ENCODE measurements around the gene ZNF730.
"Not testable (repeated sequence)": the region's sequence is repeated elsewhere in the genome, so short reads cannot be mapped to it uniquely, and the experiment has no call there.

Gene ZNF730

DNA sequence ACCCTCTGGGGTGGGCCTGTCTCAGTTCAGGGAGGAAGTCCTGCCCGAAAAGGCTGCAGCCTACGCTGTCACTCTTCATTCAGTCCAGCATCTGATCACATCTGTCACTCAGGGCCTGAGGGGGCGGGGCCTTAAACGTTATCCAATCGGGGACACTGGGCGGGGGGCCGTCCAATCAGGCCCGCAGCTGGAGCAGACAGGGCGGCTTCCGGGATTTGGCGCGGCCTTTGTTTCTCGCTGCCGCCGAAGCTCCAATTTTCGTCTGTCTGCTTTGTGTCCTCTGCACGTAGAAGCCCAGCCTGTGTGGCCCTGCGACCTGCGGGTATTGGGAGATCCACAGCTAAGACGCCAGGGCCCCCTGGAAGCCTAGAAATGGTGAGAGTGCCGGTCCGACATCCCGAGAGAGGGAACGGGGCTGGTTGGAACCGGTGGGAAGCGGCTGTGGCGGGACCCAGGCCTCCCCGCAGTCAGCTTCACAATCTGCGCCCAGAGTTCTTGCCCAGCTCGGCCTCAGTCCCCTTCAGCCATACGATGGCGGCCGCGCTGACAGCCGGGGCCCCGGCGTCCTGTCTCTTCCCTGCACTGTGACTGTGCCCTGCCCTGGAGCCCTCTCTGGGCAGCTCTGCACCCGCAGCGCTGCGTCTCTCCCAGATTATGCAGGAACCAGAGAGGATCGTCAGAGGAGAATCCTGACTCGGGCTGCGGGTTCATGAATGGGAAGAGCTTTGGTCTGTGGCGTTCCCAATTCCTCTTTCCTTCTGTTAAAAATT, at the start of gene ZNF730:
Gene ZNF730 (plus strand): TSS at position 224 of the 770 bp plus-strand sequence. CDS start 149 bp downstream, at position 373.
- FAIRE-seq = no peak

DNA sequence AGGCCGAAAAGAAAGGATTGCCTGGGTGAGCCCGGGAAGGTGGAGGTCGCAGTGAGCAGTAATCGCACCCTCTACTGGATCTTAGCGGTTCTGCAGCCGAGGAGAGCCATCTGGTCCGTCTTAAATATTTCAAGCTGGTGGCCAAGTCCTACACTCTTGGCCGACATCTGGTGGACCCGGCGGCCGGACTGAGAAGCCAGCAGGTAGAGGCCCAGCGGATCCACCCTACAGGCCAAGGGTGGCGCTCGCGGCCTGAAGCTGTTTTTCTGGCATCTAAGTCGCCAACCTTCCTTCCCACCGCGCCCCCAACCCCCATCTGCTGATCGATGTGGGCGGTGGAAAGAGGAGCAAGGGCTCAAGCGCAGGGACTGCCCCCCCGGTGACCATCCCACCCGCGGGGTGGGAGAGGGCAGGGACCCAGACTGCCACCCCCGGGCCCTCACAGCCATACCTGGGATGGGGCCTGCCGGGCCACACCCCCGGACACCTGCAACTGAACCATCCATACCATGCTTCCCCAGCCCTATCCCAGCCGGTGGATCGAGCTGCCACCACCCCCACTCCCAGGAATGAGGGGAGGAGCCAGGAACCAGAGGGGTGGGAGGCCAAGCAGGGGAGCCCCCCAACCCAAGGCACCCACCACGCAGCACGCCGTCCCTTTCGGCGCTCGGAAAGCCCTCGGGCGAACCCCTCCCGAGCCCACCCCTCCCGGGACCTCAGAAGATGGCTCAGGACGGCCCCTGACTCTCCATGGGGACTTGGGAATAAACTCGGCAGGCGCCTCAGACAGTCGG, 46.3 kb upstream of the ZNF730 start:
- FAIRE-seq = no peak

DNA sequence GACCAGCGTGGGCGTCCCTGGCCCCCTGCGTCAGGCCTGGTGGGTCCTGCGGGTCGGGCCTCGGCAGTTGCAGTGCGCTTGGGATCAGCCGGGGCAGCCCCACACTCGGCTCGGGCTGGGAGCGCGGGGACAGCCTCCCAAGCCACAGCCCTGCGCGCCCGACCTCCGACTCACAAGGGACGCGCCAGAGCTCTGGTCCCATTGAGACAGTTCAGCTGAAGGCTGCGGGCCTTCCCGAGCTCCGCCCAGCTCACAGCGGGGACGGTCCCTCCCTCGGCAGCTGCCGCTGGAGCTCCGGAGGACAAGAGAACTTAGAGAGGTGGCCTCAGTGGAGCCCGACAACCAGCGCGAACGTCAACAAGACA, 45.7 kb upstream of the ZNF730 start:
- FAIRE-seq = no peak

DNA sequence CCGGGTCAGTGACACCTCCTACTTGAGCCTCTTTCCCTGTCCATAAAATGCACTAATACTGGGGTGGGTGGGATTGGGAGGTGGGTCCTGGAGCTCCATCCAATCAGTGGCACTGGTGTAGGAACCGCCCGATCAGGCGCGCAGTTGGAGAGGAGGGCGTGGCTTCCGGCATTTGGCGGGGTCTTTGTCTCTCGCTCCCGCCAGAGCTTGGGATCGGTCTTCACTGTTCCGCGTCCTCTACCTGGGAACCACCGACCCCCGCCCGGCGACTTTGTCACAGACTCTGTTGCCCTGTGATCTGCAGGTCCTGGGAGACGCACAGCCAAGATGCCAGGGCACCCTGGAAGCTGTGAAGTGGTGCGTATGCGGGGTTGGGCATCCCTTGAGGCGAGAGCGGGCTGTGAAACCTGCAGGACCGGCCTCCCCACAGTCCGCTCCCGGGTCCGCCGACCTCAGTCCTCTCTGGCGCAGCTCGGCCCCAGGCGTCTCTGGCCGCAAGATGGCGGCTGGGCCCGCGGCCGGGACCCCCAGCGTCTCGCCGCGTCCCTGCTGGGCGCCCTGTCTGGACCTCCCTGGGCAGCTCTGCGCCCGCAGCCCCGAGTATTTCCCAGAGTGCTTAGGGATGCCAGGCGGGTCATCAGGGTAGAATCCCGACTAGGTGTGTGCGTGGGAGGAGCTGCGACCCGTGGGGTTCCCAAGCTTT, 41.6 kb upstream of the ZNF730 start:
- FAIRE-seq = no peak

DNA sequence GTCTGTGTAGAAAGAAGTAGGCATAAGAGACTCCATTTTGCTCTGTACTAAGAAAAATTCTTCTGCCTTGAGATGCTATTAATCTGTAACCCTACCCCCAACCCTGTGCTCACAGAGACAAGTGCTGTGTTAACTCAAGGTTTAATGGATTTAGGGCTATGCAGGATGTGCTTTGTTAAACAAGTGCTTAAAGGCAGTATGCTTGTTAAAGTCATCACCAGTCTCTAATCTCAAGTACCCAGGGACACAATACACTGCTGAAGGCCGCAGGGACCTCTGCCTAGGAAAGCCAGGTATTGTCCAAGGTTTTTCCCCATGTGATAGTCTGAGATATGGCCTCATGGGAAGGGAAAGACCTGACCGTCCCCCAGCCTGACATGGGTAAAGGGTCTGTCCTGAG, 39.0 kb upstream of the ZNF730 start:
- FAIRE-seq = not testable (repeated sequence)

DNA sequence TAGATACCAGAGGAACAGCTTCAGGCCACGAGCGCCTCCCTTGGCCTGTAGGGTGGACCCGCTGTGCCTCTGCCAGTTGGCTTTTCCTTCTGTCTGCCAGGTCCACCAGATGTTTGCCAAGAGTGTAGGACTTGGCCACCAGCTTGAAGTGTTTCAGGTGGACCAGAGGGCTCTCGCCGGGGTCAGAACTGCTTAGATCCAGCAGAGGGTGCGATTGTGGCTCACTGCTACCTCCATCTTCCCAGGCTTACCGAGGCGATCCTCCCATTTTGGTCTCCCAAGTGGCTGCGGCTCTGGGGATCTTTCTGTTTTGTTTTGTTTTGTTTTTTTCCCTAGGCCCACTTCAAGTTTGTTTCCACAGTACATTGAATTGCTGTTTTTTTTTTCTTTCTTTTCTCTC, 23.0 kb upstream of the ZNF730 start:
- FAIRE-seq = no peak

DNA sequence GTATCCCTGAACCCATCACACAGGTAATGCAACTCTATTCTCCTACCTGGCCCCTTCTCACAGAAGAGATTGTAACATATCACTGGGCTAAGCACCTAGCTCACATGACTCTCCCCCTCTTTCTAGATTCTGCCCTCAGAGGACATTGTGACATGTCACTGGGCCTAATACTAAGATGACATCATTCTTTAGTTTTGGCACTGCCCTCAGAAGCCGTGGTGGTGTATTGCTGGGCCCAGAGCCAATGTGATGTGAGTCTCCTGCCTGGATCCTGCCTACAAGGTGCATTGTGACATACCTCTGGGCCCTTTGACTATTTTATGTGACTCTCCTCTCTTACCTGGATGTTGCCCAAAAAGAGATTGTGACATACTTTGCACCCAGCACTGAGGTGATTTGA, 21.4 kb upstream of the ZNF730 start:
- no peak for FAIRE-seq

DNA sequence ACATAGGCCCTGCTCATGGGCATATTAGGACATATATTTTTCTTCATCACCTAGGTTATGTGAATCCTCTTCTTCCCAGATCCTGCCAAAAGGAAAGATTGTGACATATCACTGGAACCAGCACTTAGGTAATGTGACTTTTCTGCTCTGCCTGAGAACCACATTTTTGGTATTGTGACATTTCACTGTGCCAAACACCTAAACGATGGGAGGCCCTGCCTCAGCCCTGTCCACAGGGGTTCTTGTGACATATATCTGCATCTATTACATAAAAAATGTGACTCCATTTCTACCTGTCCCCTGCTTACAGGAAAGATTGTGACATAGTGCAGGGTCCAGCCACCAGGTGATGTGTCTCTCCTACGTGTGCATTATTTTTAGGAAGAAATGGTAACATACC, 18.5 kb upstream of the ZNF730 start:
- FAIRE-seq = no peak

DNA sequence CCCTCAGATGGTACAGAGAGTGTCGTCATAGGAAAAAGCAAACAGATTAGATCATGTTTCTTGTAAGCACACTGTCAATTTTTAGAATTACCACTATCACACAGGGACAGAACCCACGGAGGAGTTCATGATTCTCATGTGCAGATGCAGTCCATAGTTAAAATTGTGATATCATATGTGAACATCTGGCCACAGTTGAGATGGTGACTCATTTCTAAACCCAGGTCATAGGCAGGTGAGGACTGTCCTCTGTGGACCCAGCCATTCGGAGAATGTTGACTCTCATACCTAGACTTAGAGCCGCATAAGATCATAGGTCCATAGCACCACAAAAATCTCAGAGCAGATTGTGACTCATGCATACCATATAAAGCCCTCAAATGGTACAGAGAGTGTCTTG, 17.8 kb upstream of the ZNF730 start:
- FAIRE-seq = no peak

DNA sequence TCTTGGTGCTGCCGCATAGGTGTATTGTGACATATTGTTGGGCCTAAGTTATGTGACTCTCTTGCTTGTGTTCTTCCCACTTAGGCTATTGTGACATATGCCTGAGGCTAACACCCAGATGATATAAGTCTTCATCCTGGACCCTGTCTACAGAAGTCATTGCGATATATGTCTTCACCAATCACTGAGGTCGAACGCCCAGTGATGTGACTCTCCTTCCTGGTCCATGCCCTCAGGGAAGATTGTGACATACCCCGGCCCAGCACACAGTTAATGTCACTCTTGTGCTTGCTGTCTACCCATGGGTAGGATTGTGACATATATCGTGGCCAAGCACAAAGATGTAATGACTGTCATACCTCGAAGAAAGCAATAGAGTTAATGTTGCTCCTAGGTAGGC, 16.9 kb upstream of the ZNF730 start:
- no peak for FAIRE-seq

DNA sequence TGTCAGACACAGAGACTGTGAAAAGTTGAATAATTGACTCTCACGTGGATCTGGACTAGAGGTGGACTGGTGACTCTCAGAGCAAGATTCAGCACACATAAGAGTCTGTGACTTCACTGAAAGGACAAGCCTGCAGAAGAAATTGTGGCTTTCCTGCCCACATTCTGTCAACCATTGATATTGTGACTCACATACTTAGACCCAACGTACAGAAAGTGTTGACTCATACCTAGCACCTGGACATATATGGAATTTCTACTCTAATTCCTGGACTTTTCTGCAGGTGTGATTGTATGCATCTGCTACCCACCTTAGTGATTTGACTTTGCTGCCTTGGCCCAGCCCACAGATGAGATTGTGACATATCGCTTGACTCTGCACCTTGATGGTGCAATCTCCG, 15.6 kb upstream of the ZNF730 start:
- no peak for FAIRE-seq

DNA sequence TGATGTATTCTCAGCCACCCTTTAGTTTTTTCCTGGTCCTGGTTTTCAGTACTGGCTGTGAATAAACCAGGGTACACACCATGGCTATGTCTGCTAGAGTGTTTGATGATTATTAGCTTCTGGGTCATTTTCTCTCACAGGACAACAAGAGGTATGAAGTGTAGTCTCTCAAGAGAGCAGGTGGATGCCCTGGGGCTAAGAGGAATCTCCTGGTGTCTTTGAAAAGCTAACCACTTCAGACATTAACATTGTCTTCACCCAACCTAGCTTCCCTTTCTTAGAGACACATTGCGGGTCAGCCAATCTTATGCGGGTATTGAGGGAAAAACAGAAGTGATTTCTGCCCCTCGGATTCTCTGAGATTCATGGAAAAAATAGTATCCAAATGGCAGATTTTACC, 1.6 kb downstream of the ZNF730 start:
- no peak for FAIRE-seq

DNA sequence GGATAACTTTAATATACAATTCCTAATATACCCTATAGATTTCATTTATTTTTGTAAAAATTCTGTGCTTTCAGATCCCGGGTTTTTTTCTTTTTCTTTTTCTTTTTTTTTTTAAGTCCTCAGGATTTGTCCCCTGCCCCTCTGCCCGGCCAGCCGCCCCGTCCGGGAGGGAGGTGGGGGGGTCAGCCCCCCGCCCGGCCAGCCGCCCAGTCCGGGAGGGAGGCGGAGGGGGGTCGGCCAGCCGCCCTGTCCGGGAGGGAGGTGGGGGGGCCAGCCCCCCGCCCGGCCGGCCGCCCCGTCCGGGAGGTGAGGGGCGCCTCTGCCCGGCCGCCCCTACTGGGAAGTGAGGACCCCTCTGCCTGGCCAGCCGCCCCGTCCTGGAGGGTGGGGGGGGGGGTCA, 17.4 kb downstream of the ZNF730 start:
- not testable (repeated sequence) for FAIRE-seq

DNA sequence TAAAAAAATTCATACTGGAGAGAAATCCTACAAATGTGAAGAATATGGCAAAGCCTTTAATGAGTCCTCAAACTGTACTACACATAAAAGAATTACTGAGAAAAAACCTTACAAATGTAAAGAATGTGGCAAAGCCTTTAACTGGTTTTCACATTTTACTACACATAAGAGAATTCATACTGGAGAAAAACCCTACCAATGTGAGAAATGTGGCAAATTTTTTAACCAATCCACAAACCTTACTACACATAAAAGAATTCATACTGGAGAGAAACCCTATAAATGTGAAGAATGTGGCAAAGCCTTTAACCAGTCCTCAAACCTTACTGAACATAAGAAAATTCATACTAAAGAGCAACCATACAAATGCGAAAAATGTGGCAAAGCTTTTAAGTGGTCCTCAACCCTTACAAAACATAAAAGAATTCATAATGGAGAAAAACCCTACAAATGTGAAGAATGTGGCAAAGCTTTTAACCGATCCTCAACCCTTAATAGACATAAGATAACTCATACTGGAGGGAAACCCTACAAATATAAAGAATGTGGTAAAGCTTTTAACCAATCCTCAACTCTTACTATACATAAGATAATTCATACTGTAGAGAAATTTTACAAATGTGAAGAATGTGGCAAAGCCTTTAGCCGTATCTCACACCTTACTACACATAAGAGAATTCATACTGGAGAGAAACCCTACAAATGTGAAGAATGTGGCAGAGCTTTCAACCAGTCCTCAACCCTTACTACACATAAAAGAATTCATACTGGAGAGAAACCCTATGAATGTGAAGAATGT, 29.0 kb downstream of the ZNF730 start:
- no peak for FAIRE-seq

DNA sequence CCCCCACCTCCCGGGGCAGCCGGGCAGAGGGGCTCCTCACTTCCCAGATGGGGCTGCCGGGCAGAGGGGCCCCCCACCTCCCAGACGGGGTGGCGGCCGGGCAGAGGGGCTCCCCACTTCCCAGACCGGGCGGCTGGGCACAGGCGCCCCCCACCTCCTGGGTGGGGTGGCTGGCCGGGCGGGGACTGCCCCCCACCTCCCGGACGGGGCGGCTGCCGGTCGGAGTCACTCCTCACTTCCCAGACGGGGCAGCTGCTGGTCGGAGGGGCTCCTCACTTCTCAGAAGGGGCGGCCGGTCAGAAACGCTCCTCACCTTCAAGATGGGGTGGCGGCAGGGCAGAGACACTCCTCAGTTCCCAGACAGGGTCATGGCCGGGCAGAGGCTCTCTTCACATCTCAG, 43.9 kb downstream of the ZNF730 start:
- no peak for FAIRE-seq

DNA sequence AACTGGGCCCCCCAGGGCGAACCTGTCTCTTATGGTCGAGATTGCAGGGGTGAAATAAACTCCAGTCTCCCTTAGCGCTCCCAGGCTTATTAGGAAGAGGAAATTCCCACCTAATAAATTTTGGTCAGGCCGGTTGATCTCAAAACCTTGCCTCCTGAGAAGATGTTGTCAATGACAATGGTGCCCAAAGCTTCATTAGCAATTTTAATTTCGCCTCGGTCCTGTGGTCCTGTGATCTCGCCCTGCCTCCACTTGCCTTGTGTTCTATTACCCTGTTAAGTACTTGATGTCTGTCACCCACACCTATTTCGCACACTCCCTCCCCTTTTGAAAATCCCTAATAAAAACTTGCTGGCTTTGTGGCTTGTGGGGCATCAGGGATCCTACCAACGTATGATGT, 51.5 kb downstream of the ZNF730 start:
- not testable (repeated sequence) for FAIRE-seq

DNA sequence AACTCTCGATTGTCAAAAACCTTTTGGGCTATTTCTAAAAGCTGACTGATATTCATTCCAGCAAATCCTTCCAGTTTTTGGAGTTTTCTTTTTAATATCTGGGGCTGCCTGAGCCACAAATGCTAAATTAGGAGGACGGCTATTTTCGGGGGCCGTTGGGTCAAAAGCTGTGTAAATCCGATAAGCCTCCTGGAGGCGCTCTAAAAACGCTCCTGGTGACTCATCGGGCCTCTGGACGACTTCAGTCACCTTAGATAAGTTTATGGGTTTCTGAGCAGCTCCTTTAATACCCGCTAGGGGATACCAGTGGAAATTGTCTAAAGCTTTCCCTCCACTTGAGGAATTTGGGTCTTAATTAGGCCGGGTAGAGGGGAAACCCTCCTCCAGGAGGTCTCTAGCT, 66.4 kb downstream of the ZNF730 start:
- FAIRE-seq = no peak

DNA sequence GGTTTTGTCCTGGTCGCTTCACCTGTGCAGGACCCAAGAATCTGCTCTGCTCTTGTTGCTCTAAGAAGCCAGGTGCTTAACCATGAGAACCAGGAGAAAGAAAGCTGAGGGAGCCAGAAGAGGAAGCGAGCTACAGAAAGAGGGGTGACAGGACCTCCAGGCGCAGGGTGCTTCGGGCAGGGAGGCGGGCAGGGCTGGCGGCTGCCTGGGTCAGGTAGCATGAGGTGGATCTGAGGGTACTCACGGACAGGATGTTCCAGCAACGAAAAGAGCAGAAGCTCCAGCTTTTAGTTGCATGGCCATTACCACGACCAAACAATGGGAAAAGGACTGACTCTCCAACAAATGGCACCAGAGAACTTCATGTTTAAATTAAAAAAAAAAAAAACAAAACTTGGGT, 73.5 kb downstream of the ZNF730 start:
- FAIRE-seq = no peak
